Neuronal stem cell (in vitro differentiated cells): Measurements from ENCODE around the gene RPL10A.
A peak's percentile ranks its signal among the peaks of the same experiment; 100 is the strongest.

Source experiments
- DNase-seq: peaks from one replicate; pipeline ENCODE4 v3.0.0-alpha.2; 2013; ENCODE audit warnings: low spot score
- H2AFZ ChIP-seq: one replicate; pipeline ENCODE4 v1.6.1; 2013; ENCODE audit warnings: mild to moderate bottlenecking, low read length, inconsistent platforms
- H2AK5ac ChIP-seq: 2 replicates; pipeline ENCODE4 v1.6.1; 2013; ENCODE audit warnings: low read depth, mild to moderate bottlenecking, inconsistent platforms, low read length, moderate library complexity, mixed read lengths
- H2BK120ac ChIP-seq: 2 replicates; pipeline ENCODE4 v1.6.1; 2013; ENCODE audit warnings: low read depth, mild to moderate bottlenecking, inconsistent platforms, low read length, moderate library complexity, mixed read lengths
- H2BK12ac ChIP-seq: one replicate; pipeline ENCODE4 v1.6.1; 2013; ENCODE audit warnings: low read length, inconsistent platforms
- H2BK15ac ChIP-seq: 2 replicates; pipeline ENCODE4 v1.6.1; 2013; ENCODE audit warnings: mild to moderate bottlenecking, low read length, inconsistent platforms, mixed read lengths
- H2BK5ac ChIP-seq: one replicate; pipeline ENCODE4 v1.6.1; 2013; ENCODE audit warnings: inconsistent platforms, mild to moderate bottlenecking, low read length, moderate library complexity
- H3K14ac ChIP-seq: one replicate; pipeline ENCODE4 v1.6.1; 2013; ENCODE audit warnings: low read length, inconsistent platforms
- H3K18ac ChIP-seq: 2 replicates; pipeline ENCODE4 v1.6.1; 2013; ENCODE audit warnings: low read length, inconsistent platforms
- H3K23ac ChIP-seq: 2 replicates; pipeline ENCODE4 v1.6.1; 2013; ENCODE audit warnings: low read depth, mild to moderate bottlenecking, mixed read lengths, low read length, inconsistent platforms; ENCODE audit not compliant: poor library complexity
- H3K27ac ChIP-seq: replicated peaks from 3 replicates; pipeline ENCODE4 v1.5.1; 2013; ENCODE audit warnings: low read length, inconsistent platforms
- H3K27me3 ChIP-seq, 3 experiments: 2 replicates each; pipeline ENCODE4 v1.6.1; 2013; ENCODE audit warnings: low read length in 3 of 3, mild to moderate bottlenecking in 2 of 3, inconsistent platforms in 1 of 3, low read depth in 1 of 3, mixed read lengths in 1 of 3, moderate library complexity in 1 of 3; ENCODE audit not compliant: control insufficient read depth in 3 of 3, insufficient read depth in 3 of 3
- H3K36me3 ChIP-seq, 2 donors: replicated peaks in 1 of 2; 2 replicates each; pipeline ENCODE4 v1.6.1; 2013; ENCODE audit warnings: low read length in 2 of 2; ENCODE audit not compliant: control insufficient read depth in 2 of 2, insufficient read depth in 2 of 2
- H3K4ac ChIP-seq: 2 replicates; pipeline ENCODE4 v1.6.1; 2013; ENCODE audit warnings: inconsistent platforms, mild to moderate bottlenecking, low read length, moderate library complexity
- H3K4me1 ChIP-seq, 2 donors: 1 replicate in 1 of 2; 2 replicates in 1 of 2; pipeline ENCODE4 v1.6.1; 2013; ENCODE audit warnings: low read length in 2 of 2, low read depth in 1 of 2; ENCODE audit not compliant: control insufficient read depth in 2 of 2, insufficient read depth in 1 of 2
- H3K4me2 ChIP-seq: one replicate; pipeline ENCODE4 v1.6.1; 2013; ENCODE audit warnings: mild to moderate bottlenecking, low read length, inconsistent platforms; ENCODE audit not compliant: insufficient read depth, poor library complexity, severe bottlenecking
- H3K4me3 ChIP-seq, 2 donors: 2 replicates each; pipeline ENCODE4 v1.5.1; 2013; ENCODE audit warnings: low read length in 2 of 2, mild to moderate bottlenecking in 2 of 2, inconsistent platforms in 1 of 2, moderate library complexity in 1 of 2
- H3K79me1 ChIP-seq: one replicate; pipeline ENCODE4 v1.6.1; 2013; ENCODE audit warnings: low read depth, mild to moderate bottlenecking, inconsistent platforms, low read length, moderate library complexity
- H3K9ac ChIP-seq: one replicate; pipeline ENCODE4 v1.6.1; 2013; ENCODE audit warnings: mild to moderate bottlenecking, low read depth, low read length, inconsistent platforms; ENCODE audit not compliant: poor library complexity
- H3K9me3 ChIP-seq, 2 donors: replicated peaks in 1 of 2; 2 replicates each; pipeline versions ENCODE3 to v1.6.1; 2013; ENCODE audit warnings: low read length in 2 of 2, mild to moderate bottlenecking in 2 of 2, inconsistent platforms in 1 of 2, low read depth in 1 of 2, mixed read lengths in 1 of 2, moderate library complexity in 1 of 2; ENCODE audit not compliant: control insufficient read depth in 2 of 2, insufficient read depth in 1 of 2
- H4K8ac ChIP-seq: one replicate; pipeline ENCODE4 v1.6.1; 2013; ENCODE audit warnings: low read depth, mild to moderate bottlenecking, inconsistent platforms, low read length, moderate library complexity
- H4K91ac ChIP-seq: one replicate; pipeline ENCODE4 v1.6.1; 2013; ENCODE audit warnings: low read length, low read depth, mild to moderate bottlenecking, inconsistent platforms; ENCODE audit not compliant: poor library complexity
- WGBS, 2 donors: extraction: QIAGEN DNeasy Blood & Tissue Kit; methylation state at CpG; one replicate each; pipeline ENCODE4 v1.1.7; 2013; ENCODE audit warnings: missing lambda C conversion rate in 2 of 2, mixed read lengths in 1 of 2; ENCODE audit not compliant: insufficient read length in 2 of 2, insufficient replicate concordance in 1 of 2; ENCODE audit errors: extremely low coverage in 2 of 2; 5-methylcytosine and 5-hydroxymethylcytosine counted together

Gene RPL10A

DNA sequence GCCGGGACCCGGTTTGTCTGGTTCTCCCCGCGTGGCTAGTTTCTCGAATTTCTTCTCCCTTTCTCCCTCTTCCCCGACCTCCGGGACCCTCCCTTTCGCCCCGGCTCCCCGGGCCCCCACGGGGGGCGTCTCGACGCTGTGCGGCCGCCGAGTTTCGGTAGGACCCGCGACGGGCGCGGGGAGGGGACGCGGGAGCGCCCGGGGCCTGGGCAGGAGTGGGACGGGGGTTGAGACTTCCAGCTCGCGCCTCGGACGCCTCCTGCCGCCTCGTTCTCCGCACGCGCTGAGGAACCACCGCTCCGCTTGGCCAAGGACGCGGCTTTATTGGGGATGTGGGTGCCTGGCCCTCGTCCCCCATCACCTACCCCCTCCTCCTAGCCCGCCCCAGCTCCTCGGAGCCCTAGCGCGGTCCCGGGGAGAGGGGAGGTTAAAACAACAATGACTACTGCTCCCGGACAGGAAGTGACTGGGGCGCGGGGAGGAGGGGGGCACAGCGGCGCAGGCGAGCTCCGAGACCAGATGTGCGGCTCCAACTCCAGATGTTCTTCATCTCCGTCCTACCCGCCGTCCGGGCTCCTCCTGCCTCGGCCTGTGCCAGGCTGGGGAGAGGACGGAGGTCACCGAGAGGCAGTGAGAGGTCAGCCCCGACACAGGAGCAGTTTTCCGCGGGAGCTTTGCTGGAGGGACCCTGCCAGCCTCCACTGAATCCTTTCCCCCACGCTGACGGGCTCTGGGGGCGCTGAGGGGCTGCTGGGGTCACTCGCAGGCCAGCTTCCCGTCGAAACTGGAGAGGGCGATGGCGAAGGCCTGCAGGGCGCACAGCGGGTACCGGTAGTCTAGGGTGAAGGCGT, 29.6 kb downstream of the RPL10A start:
- H3K27ac ChIP-seq = peak overlapping the region; percentile 89
- WGBS, 2 donors = no CpG with 5 or more reads among the region's 77 CpGs

DNA sequence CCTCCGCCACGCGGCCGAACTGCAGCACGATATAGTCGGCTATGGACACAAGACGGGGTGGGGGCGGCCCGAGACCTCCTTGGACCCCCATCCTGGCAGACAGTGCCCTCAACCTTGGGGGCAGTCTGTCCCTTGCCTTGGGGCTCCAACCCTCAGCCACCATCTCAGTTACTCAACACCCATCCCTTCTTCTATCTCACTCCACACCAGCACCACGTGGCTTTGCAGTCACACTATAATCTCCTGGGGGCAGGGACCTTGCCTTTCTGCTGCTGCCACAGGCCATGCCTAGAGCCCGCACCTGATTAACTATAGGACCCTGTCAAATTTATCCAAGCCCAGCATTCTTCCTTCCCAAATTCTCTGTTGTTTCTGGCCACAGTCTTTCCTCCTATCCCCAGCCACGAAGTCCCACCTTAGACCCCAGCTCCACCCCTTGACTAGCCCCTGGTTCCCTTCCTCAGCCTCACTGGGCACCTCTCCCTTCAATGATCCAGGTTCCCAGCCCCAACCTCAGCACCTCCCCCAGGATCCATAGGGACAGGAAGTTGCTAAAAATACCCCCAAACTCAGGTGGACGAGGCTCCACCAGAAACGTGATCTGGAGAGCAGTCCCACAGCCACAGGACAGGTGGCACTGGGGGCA, 30.3 kb downstream of the RPL10A start:
- Histone ChIP-seq H3K4me2 (peak overlapping the region; percentile 81), H2BK12ac (peak overlapping the region; percentile 95), H3K4ac (peak overlapping the region; percentile 60), H3K18ac (peak overlapping the region; percentile 98), H2BK120ac (peak overlapping the region; percentile 93), H3K27ac (no peak overlapping the region), H3K9ac (peak overlapping the region; percentile 95), H2AK5ac (peak overlapping the region; percentile 98), H3K23ac (peak overlapping the region; percentile 94), H3K36me3 (no peaks in the 10 kb centered on the region), H2AFZ (peak overlapping the region; percentile 92), H4K91ac (no peak overlapping the region), H3K4me1 (peaks cover 31 to 38% of the 10 kb centered on the region in 2 donors), H3K4me3 (peak overlapping the region; percentile 64 to 83), H2BK15ac (peak overlapping the region; percentile 96), H3K27me3 (no peaks in the 10 kb centered on the region), H2BK5ac (peak overlapping the region; percentile 4), H3K14ac (peak overlapping the region; percentile 25), H3K79me1 (peaks cover 5% of the 10 kb centered on the region), H4K8ac (peak overlapping the region; percentile 95), H3K9me3 (no peaks in the 10 kb centered on the region)
- DNase-seq = no peak
- no CpG with 5 or more reads among the region's 14 CpGs for WGBS, 2 donors

More for the DNA sequence above, 29.6 kb downstream of the RPL10A start:
- peak overlapping the region; percentile 95 for H2BK120ac ChIP-seq
- H3K18ac ChIP-seq = peak overlapping the region; percentile 98
- H3K27me3 ChIP-seq = no peaks in the 10 kb centered on the region
- H4K91ac ChIP-seq = peak overlapping the region; percentile 82
- peak overlapping the region; percentile 94 for H3K23ac ChIP-seq
- peak overlapping the region; percentile 4 for H2BK5ac ChIP-seq
- peak overlapping the region; percentile 98 for H4K8ac ChIP-seq
- H3K9ac ChIP-seq = peak overlapping the region; percentile 95
- H3K4ac ChIP-seq = peak overlapping the region; percentile 60
- peak overlapping the region; percentile 89 for H3K14ac ChIP-seq
- H3K4me1 ChIP-seq = peaks cover 37 to 45% of the 10 kb centered on the region in 2 donors
- H2AK5ac ChIP-seq = peak overlapping the region; percentile 98
- H3K79me1 ChIP-seq = peaks cover 9% of the 10 kb centered on the region
- DNase-seq = peak; percentile 48
- H2BK12ac ChIP-seq = peak overlapping the region; percentile 95
- H3K9me3 ChIP-seq = peaks cover 0 to 2% of the 10 kb centered on the region in 2 donors
- peak overlapping the region; percentile 92 for H2AFZ ChIP-seq
- peaks cover 0 to 3% of the 10 kb centered on the region in 2 donors for H3K36me3 ChIP-seq
- peak overlapping the region; percentile 96 for H2BK15ac ChIP-seq
- peak overlapping the region; percentile 81 for H3K4me2 ChIP-seq
- peak overlapping the region; percentile 64 to 83 for H3K4me3 ChIP-seq

DNA sequence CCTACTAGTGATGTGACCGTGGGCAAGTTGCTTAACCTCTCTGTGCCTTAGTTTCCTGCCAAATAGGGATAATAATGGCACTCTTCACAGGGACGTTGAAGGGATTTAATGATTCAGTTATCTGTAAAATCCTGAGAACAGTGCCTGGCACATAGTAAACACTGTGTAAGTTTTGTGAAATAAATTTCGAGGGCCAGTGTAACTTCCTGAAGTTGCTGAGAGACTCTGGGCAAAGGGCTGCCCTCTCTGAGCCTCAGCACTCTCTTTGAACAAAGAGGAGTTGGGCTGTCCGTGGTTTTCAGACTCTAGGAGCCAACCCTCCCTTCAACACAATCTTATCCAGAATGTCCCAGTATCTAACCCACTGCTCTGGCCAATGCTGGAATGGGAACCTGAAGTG, 31.2 kb downstream of the RPL10A start:
- no peak overlapping the region for H2BK120ac ChIP-seq
- H3K36me3 ChIP-seq = no peaks in the 10 kb centered on the region
- peaks cover 25 to 30% of the 10 kb centered on the region in 2 donors for H3K4me1 ChIP-seq
- no peak overlapping the region for H3K4me2 ChIP-seq
- H2AFZ ChIP-seq = no peak overlapping the region
- H2BK5ac ChIP-seq = no peak overlapping the region
- H3K9ac ChIP-seq = no peak overlapping the region
- no peak overlapping the region for H3K4me3 ChIP-seq
- no peaks in the 10 kb centered on the region for H3K27me3 ChIP-seq
- H3K79me1 ChIP-seq = peaks cover under 1% of the 10 kb centered on the region
- H2AK5ac ChIP-seq = no peak overlapping the region
- no CpG with 5 or more reads among the region's 4 CpGs for WGBS, 2 donors
- no peak overlapping the region for H2BK12ac ChIP-seq
- no peak overlapping the region for H2BK15ac ChIP-seq
- no peak overlapping the region for H3K18ac ChIP-seq
- no peak overlapping the region for H3K14ac ChIP-seq
- no peak overlapping the region for H3K23ac ChIP-seq
- no peaks in the 10 kb centered on the region for H3K9me3 ChIP-seq
- H4K8ac ChIP-seq = no peak overlapping the region
- no peak overlapping the region for H3K4ac ChIP-seq
- H4K91ac ChIP-seq = no peak overlapping the region
- no peak overlapping the region for H3K27ac ChIP-seq
- DNase-seq = no peak

DNA sequence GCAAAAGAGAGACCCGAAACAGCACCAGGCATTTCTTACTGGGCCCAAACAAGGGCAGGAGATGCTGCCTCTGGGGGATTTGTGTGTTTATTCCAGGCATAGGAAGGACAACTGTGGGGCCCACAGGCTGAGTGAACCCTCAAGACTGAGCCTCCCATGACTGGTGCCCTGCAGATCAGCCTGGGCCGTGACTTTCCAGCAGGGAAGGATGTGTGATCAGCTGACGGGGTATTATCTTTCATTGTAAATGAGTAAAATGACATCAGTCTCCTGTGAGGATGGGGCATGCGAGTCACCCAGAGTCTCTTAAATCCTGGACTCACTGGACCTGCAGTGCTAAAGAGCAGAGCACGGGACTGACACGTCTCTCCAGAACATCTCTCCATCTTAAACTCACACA, 32.6 kb downstream of the RPL10A start:
- Histone ChIP-seq H4K8ac (no peak overlapping the region), H3K4ac (no peak overlapping the region), H3K27me3 (no peaks in the 10 kb centered on the region), H2AK5ac (no peak overlapping the region), H3K23ac (no peak overlapping the region), H3K4me3 (no peak overlapping the region), H3K9me3 (no peaks in the 10 kb centered on the region), H3K14ac (no peak overlapping the region), H2BK12ac (no peak overlapping the region), H3K9ac (no peak overlapping the region), H3K79me1 (no peaks in the 10 kb centered on the region), H3K36me3 (no peaks in the 10 kb centered on the region), H2BK120ac (no peak overlapping the region), H2AFZ (peak overlapping the region; percentile 15), H3K4me1 (peaks cover 13 to 16% of the 10 kb centered on the region in 2 donors), H3K27ac (no peak overlapping the region), H3K4me2 (no peak overlapping the region), H2BK5ac (no peak overlapping the region), H4K91ac (no peak overlapping the region), H3K18ac (no peak overlapping the region), H2BK15ac (no peak overlapping the region)
- no peak for DNase-seq
- WGBS, 2 donors = no CpG with 5 or more reads among the region's 6 CpGs
